Panc1 (cell line): ENCODE data around the gene COL27A1. TPM values are rescaled to one million over a fixed set of nuclear protein-coding genes. Genes with fewer than 3 reads are reported as not detected.

Experiments
- ATAC-seq: fragments of 200-7000 bp; cut with Tn5 transposase; 2 replicates; pipeline ENCODE4 v1.9.1; 2020; ENCODE audit warnings: mild to moderate bottlenecking, moderate library complexity
- BruUV-seq: library from RNA; stranded (reverse); fragments of 400-500 nt; replicated peaks from 2 replicates; lab custom pipeline; 2021; lab: Mats Ljungman, UMichigan
- CTCF ChIA-PET: fragments of 300-600 bp; sonication (Branson Sonifier 250); formaldehyde crosslinking; loops from one replicate; lab custom pipeline; 2022; ENCODE audit warnings: antibody characterized with exemption; lab: Charles Lee
- POLR2A ChIA-PET: fragments of 300-600 bp; sonication (Branson Sonifier 250); formaldehyde crosslinking; loops from one replicate; lab custom pipeline; 2022; ENCODE audit warnings: antibody characterized with exemption; lab: Charles Lee
- DNase-seq: peaks from one replicate; pipeline ENCODE4 v3.0.0-alpha.2; 2010; ENCODE audit warnings: low read depth, low spot score
- H3K27ac ChIP-seq: 2 replicates; pipeline ENCODE4 v1.5.1; 2011; ENCODE audit warnings: mild to moderate bottlenecking, low read length, inconsistent platforms
- H3K27me3 ChIP-seq: fragments of 200-500 bp; sonication (Bioruptor generic); 2 replicates; pipeline ENCODE4 v1.6.0; 2014; ENCODE audit warnings: low read length, inconsistent platforms; ENCODE audit not compliant: control insufficient read depth, insufficient read depth
- H3K36me3 ChIP-seq: fragments of 200-500 bp; sonication (Bioruptor generic); 2 replicates; pipeline ENCODE4 v1.5.1; 2014; ENCODE audit warnings: inconsistent platforms, mild to moderate bottlenecking, low read length, moderate library complexity; ENCODE audit not compliant: control insufficient read depth, insufficient read depth
- H3K4me1 ChIP-seq: 2 replicates; pipeline ENCODE4 v1.5.1; 2011; ENCODE audit warnings: inconsistent platforms, mild to moderate bottlenecking, low read length, moderate library complexity; ENCODE audit not compliant: control insufficient read depth, insufficient read depth
- H3K4me3 ChIP-seq, 2 experiments: 2 replicates each; pipeline ENCODE4 v1.5.1; 2011 to 2012; ENCODE audit warnings: low read depth in 2 of 2, low read length in 2 of 2, mild to moderate bottlenecking in 2 of 2, inconsistent platforms in 1 of 2, moderate library complexity in 1 of 2
- H3K9me3 ChIP-seq: fragments of 200-500 bp; sonication (Bioruptor generic); 2 replicates; pipeline ENCODE4 v1.5.1; 2014; ENCODE audit warnings: low read depth, mild to moderate bottlenecking, inconsistent platforms, low read length, moderate library complexity; ENCODE audit not compliant: control insufficient read depth, insufficient read depth
- CTCF ChIP-seq: fragments of 450-650 bp; IDR thresholded peaks from 2 replicates; pipeline ENCODE4 v1.5.1; 2017; ENCODE audit warnings: mild to moderate bottlenecking
- POLR2AphosphoS5 ChIP-seq: IDR thresholded peaks from 2 replicates; pipeline ENCODE4 v1.6.1; 2012; ENCODE audit warnings: mild to moderate bottlenecking, low read depth, low read length, moderate library complexity
- REST ChIP-seq, 2 experiments: IDR thresholded peaks; 2 replicates each; pipeline ENCODE4 v1.6.1; 2011 to 2012; ENCODE audit warnings: low read depth in 2 of 2, control low read depth in 1 of 2, low read length in 1 of 2, mild to moderate bottlenecking in 1 of 2, moderate library complexity in 1 of 2; ENCODE audit not compliant: insufficient read depth in 1 of 2
- SIN3A ChIP-seq: IDR thresholded peaks from 2 replicates; pipeline ENCODE4 v1.6.1; 2012; ENCODE audit warnings: low read depth, mild to moderate bottlenecking, low read length, moderate library complexity, borderline replicate concordance; ENCODE audit not compliant: insufficient read depth
- TCF7L2 ChIP-seq: IDR thresholded peaks from 2 replicates; pipeline ENCODE4 v1.6.1; 2011; ENCODE audit warnings: mild to moderate bottlenecking, low read depth, low read length, inconsistent platforms
- in situ Hi-C: cut with HindIII; loops from 2 replicates; pipeline ENCODE4 v1.10.0; 2016; ENCODE audit warnings: low sequenced_read_pairs, low pct_unique_long_range_greater_than_20kb
- intact Hi-C: fragments of 100-400 bp; cut with micrococcal nuclease; formaldehyde crosslinking; loops from one replicate; pipeline ENCODE4 v1.10.0; 2022; ENCODE audit not compliant: unreplicated experiment
- total RNA-seq: library from RNA; stranded (reverse); gene quantifications from one replicate; pipeline ENCODE4 v1.2.1, GENCODE V29; 2021; ENCODE audit not compliant: unreplicated experiment

Gene COL27A1
- total RNA-seq, 1 experiment from 2014 or later = 5.1 TPM

- in situ Hi-C loops = no loop called here
- Histone ChIP-seq H3K27me3 (no peaks in the 10 kb centered on the region), H3K4me1 (peaks cover 15% of the 10 kb centered on the region), H3K36me3 (no peaks in the 10 kb centered on the region), H3K27ac (peak overlapping the region; percentile 75), H3K9me3 (no peaks in the 10 kb centered on the region), H3K4me3 (no peak overlapping the region)
- DNase-seq = no peak
- peak; percentile 78 for ATAC-seq
- CTCF ChIA-PET = no interaction called here
- BruUV-seq = no TSS peak
- POLR2A ChIA-PET = interaction anchor here (0.5 to 0.6 kb wide), 2 partner anchors 122 to 1885 kb away, joined by 4 to 5 read pairs; no protein-coding TSS in a partner anchor
- intact Hi-C loops = loop anchor here (1.0 kb wide), 1 partner anchor 180 kb away; no protein-coding TSS in a partner anchor
- no peak for TF ChIP-seq POLR2AphosphoS5
- TF ChIP-seq CTCF = no peak
- TF ChIP-seq SIN3A = no peak
- no peak for TF ChIP-seq TCF7L2
- no peak for TF ChIP-seq REST (IDR thresholded peaks at IDR 0.05; ENCODE audit: insufficient read depth in 1 of 2, low read depth in 2 of 2, low read length in 1 of 2)
Observed at GRCh38 chr9:114288193-114289091, 133.1 kb downstream of the COL27A1 start.

- peaks cover 15% of the 10 kb centered on the region for H3K4me1 ChIP-seq
- ATAC-seq = no peak
- intact Hi-C loops = no loop called here
- DNase-seq = no peak
- in situ Hi-C loops = no loop called here
- H3K27me3 ChIP-seq = no peaks in the 10 kb centered on the region
- POLR2A ChIA-PET = no interaction called here
- H3K27ac ChIP-seq = no peak overlapping the region
- no peaks in the 10 kb centered on the region for H3K36me3 ChIP-seq
- no TSS peak for BruUV-seq
- no peak for TF ChIP-seq POLR2AphosphoS5
- no peak for TF ChIP-seq TCF7L2
- no peak for TF ChIP-seq CTCF
- no peak for TF ChIP-seq REST (IDR thresholded peaks at IDR 0.05; ENCODE audit: insufficient read depth in 1 of 2, low read depth in 2 of 2, low read length in 1 of 2)
- TF ChIP-seq SIN3A = no peak
- CTCF ChIA-PET = no interaction called here
- H3K9me3 ChIP-seq = no peaks in the 10 kb centered on the region
- H3K4me3 ChIP-seq = no peak overlapping the region
Observed at GRCh38 chr9:114289106-114289505, 133.8 kb downstream of the COL27A1 start.
